A673 (cell line): ENCODE results near the gene NEGR1. TPM values are rescaled to one million over a fixed set of nuclear protein-coding genes. Genes with fewer than 3 reads are reported as not detected.

ENCODE experiments used
- BruUV-seq: library from RNA; stranded (reverse); fragments of 400-500 nt; replicated peaks from 2 replicates; lab custom pipeline; 2021; lab: Mats Ljungman, UMichigan
- CTCF ChIA-PET: fragments of 300-600 bp; sonication (Branson Sonifier 250); formaldehyde crosslinking; loops from one replicate; lab custom pipeline; 2022; ENCODE audit warnings: antibody characterized with exemption; lab: Charles Lee
- POLR2A ChIA-PET: fragments of 300-600 bp; sonication (Branson Sonifier 250); formaldehyde crosslinking; loops from one replicate; lab custom pipeline; 2022; ENCODE audit warnings: antibody characterized with exemption; ENCODE audit not compliant: low non-redundant PET; lab: Charles Lee
- DNase-seq: peaks from one replicate; pipeline ENCODE4 v3.0.0-alpha.2; 2015; ENCODE audit warnings: low spot score
- H3K27ac ChIP-seq: fragments of 200-600 bp; sonication (generic); 2 replicates; pipeline ENCODE4 v1.5.1; 2016; ENCODE audit warnings: mixed run types, low read depth, mild to moderate bottlenecking, mixed read lengths, antibody characterized with exemption, low read length; ENCODE audit not compliant: poor library complexity, severe bottlenecking
- H3K27me3 ChIP-seq: fragments of 200-600 bp; sonication (generic); replicated peaks from 2 replicates; pipeline ENCODE4 v1.6.1; 2017; ENCODE audit warnings: mixed run types, low read depth, mild to moderate bottlenecking, mixed read lengths, antibody characterized with exemption, low read length; ENCODE audit not compliant: insufficient read depth, poor library complexity
- H3K36me3 ChIP-seq: fragments of 200-600 bp; sonication (generic); 2 replicates; pipeline ENCODE4 v1.6.1; 2016; ENCODE audit warnings: mixed run types, mild to moderate bottlenecking, mixed read lengths, antibody characterized with exemption, low read length; ENCODE audit not compliant: insufficient read depth, poor library complexity, severe bottlenecking
- H3K4me1 ChIP-seq: fragments of 200-600 bp; sonication (generic); 2 replicates; pipeline ENCODE4 v1.6.1; 2017; ENCODE audit warnings: mixed run types, mild to moderate bottlenecking, mixed read lengths, antibody characterized with exemption, low read length; ENCODE audit not compliant: insufficient read depth, poor library complexity, severe bottlenecking
- H3K4me3 ChIP-seq: fragments of 200-600 bp; sonication (generic); 2 replicates; pipeline ENCODE4 v1.5.1; 2016; ENCODE audit warnings: low read depth, mixed run types, mild to moderate bottlenecking, mixed read lengths, low read length; ENCODE audit not compliant: poor library complexity, severe bottlenecking
- H3K9me3 ChIP-seq: fragments of 200-600 bp; sonication (generic); 2 replicates; pipeline ENCODE4 v1.6.1; 2016; ENCODE audit warnings: mixed run types, low read depth, mild to moderate bottlenecking, mixed read lengths, antibody characterized with exemption, low read length; ENCODE audit not compliant: poor library complexity, severe bottlenecking
- EZH2 ChIP-seq: fragments of 200-600 bp; sonication (generic); IDR thresholded peaks from 2 replicates; pipeline ENCODE4 v1.6.1; 2017; ENCODE audit warnings: borderline replicate concordance, low read depth, mild to moderate bottlenecking, mixed read lengths, antibody characterized with exemption, low read length; ENCODE audit not compliant: poor library complexity, severe bottlenecking
- intact Hi-C: fragments of 100-400 bp; cut with micrococcal nuclease; formaldehyde crosslinking; loops from one replicate; pipeline ENCODE4 v1.10.0; 2022; ENCODE audit not compliant: unreplicated experiment
- total RNA-seq: library from RNA; stranded (reverse); gene quantifications from 2 replicates; pipeline ENCODE4 v1.2.3, GENCODE V29; 2021
- TF ChIP-seq, protein P1 (sequence below): fragments of 300-800, 200-600 bp; sonication (generic); conservative IDR thresholded peaks from 2 replicates; pipeline ENCODE4 v1.5.1; 2017; ENCODE audit warnings: low read depth, mild to moderate bottlenecking, antibody characterized with exemption, low read length, moderate library complexity, mixed read lengths

Gene NEGR1
- total RNA-seq, 1 experiment from 2014 or later, result 7.6 TPM

DNA sequence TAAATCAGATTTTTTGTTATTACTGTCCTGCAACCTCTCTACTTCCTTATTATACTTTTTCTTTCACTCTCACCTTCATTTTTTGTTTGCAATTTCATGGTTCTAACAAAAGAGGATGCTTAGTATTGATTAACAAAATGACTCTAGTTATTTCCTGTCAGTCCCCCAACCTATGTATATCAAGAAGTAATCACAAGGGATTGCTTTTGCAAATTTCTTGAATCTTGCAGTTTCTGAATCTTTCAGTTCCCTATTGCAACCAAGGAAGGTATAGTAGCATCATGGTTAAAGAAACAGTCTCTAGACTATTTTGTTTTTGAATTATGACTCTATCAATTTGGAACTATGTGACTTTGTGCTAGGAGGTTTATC is 446.9 kb downstream of the NEGR1 start:
- no TSS peak for BruUV-seq
- no peak overlapping the region for H3K27ac ChIP-seq
- ChIA-PET CTCF (no interaction called here), POLR2A (no interaction called here)
- no peaks in the 10 kb centered on the region for H3K36me3 ChIP-seq
- no peaks in the 10 kb centered on the region for H3K9me3 ChIP-seq
- DNase-seq, result no peak
- TF ChIP-seq EZH2, result no peak
- TF ChIP-seq, protein P1, sequence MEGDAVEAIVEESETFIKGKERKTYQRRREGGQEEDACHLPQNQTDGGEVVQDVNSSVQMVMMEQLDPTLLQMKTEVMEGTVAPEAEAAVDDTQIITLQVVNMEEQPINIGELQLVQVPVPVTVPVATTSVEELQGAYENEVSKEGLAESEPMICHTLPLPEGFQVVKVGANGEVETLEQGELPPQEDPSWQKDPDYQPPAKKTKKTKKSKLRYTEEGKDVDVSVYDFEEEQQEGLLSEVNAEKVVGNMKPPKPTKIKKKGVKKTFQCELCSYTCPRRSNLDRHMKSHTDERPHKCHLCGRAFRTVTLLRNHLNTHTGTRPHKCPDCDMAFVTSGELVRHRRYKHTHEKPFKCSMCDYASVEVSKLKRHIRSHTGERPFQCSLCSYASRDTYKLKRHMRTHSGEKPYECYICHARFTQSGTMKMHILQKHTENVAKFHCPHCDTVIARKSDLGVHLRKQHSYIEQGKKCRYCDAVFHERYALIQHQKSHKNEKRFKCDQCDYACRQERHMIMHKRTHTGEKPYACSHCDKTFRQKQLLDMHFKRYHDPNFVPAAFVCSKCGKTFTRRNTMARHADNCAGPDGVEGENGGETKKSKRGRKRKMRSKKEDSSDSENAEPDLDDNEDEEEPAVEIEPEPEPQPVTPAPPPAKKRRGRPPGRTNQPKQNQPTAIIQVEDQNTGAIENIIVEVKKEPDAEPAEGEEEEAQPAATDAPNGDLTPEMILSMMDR, result no peak
- H3K4me3 ChIP-seq, result no peak overlapping the region
- peaks cover 3% of the 10 kb centered on the region for H3K4me1 ChIP-seq
- intact Hi-C loops, result no loop called here
- no peaks in the 10 kb centered on the region for H3K27me3 ChIP-seq

DNA sequence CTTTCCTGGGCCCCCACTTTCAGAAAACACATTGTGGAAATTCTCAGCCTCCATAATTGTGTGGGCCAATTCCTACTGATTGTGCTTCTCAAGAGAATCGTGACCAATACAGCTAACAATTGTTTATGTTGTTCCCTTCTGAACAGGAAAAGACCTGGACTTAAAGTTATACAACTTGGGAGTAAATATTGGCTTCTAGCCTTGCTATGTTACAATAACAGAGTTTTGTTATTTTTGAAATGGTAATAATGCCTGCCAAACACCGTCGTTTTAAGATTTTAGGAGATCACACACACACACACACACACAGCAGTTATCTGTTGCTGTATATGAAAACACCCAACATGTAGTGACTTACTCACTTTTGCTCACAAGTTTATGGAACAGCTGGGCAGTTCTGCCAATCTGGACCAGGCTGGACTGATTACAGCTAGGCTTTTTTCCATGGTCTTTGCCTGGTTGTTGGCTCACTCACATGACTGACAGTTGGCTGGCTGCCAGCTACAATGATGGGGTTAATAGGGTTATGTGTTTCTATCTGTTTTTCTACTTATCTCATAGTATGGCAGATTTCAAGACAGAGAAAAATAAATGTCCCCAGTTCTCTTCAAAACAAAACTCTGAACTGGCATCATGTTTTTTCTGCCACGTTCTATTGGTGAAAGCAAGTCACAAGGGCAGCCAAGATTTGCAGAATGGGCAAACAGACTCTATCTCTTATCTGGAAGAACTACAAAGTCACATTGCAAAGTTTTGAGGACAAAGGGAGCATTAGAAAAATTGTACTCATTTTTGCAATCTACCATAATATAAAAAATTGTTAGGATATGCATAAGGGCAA is 447.5 kb downstream of the NEGR1 start:
- H3K9me3 ChIP-seq, result no peaks in the 10 kb centered on the region
- DNase-seq, result peak; percentile 14
- H3K27ac ChIP-seq, result no peak overlapping the region
- POLR2A ChIA-PET, result no interaction called here
- no peaks in the 10 kb centered on the region for H3K36me3 ChIP-seq
- H3K4me1 ChIP-seq, result peaks cover 3% of the 10 kb centered on the region
- TF ChIP-seq EZH2, result no peak
- TF ChIP-seq, protein P1, result no peak
- CTCF ChIA-PET, result no interaction called here
- H3K27me3 ChIP-seq, result no peaks in the 10 kb centered on the region
- H3K4me3 ChIP-seq, result no peak overlapping the region
- no TSS peak for BruUV-seq
- intact Hi-C loops, result no loop called here

DNA sequence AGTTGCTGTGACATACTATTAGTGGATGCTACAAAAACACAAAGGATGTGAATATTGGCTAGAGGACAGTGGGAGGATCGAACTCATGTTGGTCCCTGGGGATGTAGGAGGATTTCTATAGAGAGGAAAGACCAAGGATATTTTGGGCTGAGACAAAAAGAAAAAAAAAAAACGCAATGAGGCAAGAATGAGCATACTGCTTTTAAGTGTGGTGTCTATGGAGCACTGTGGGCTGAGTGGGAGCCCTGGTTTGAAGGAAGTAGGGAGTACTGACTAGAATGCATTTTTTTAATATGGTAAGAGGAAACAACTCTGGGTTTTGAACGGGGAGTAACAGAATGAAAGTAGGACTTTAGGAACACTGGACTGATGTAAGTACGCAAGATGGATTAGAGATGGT is 450.7 kb downstream of the NEGR1 start:
- H3K27me3 ChIP-seq, result no peaks in the 10 kb centered on the region
- no TSS peak for BruUV-seq
- POLR2A ChIA-PET, result interaction anchor here (0.6 kb wide), 1 partner anchor 21 kb away, joined by 4 read pairs; no protein-coding TSS in a partner anchor
- TF ChIP-seq, protein P1, result no peak
- no peak for TF ChIP-seq EZH2
- no peak overlapping the region for H3K27ac ChIP-seq
- CTCF ChIA-PET, result no interaction called here
- H3K4me1 ChIP-seq, result peaks cover 3% of the 10 kb centered on the region
- H3K4me3 ChIP-seq, result no peak overlapping the region
- intact Hi-C loops, result no loop called here
- no peaks in the 10 kb centered on the region for H3K9me3 ChIP-seq
- H3K36me3 ChIP-seq, result no peaks in the 10 kb centered on the region
- DNase-seq, result no peak
